IPS-NIHi7 (cell line): ENCODE data around the gene ALPI.

ENCODE experiments used
- DNase-seq: peaks from one replicate; pipeline ENCODE4 v3.0.0; 2012; ENCODE audit warnings: mixed read lengths; ENCODE audit errors: extremely low spot score

ALPI gene

GRCh38 chr2:232460171-232460570 lies 4.2 kb downstream of the ALPI start:
- no peak for DNase-seq

GRCh38 chr2:232463701-232464543 lies 8.0 kb downstream of the ALPI start:
- DNase-seq, result no peak

- DNase-seq, result no peak
Measured at GRCh38 chr2:232464544-232464885, 8.6 kb downstream of the ALPI start.

GRCh38 chr2:232465061-232465460 lies 9.1 kb downstream of the ALPI start:
- no peak for DNase-seq

- no peak for DNase-seq
Measured at GRCh38 chr2:232466221-232466620, 10.3 kb downstream of the ALPI start.

GRCh38 chr2:232473467-232473890 lies 17.5 kb downstream of the ALPI start:
- no peak for DNase-seq

GRCh38 chr2:232476045-232476444 lies 20.1 kb downstream of the ALPI start:
- DNase-seq, result no peak

GRCh38 chr2:232476791-232477190 lies 20.8 kb downstream of the ALPI start:
- DNase-seq, result no peak

- no peak for DNase-seq
Measured at GRCh38 chr2:232477751-232478510, 22.0 kb downstream of the ALPI start.

GRCh38 chr2:232478571-232479340 lies 22.8 kb downstream of the ALPI start:
- DNase-seq, result no peak

- no peak for DNase-seq
Measured at GRCh38 chr2:232479341-232480200, 23.6 kb downstream of the ALPI start.

GRCh38 chr2:232480201-232481190 lies 24.5 kb downstream of the ALPI start:
- no peak for DNase-seq

GRCh38 chr2:232481322-232482140 lies 25.6 kb downstream of the ALPI start:
- DNase-seq, result no peak

GRCh38 chr2:232482301-232483238 lies 26.6 kb downstream of the ALPI start:
- no peak for DNase-seq

GRCh38 chr2:232483311-232483922 lies 27.5 kb downstream of the ALPI start:
- no peak for DNase-seq

GRCh38 chr2:232483923-232484627 lies 28.1 kb downstream of the ALPI start:
- no peak for DNase-seq
